ENCODE results near the gene LRRC7. TPM values are rescaled to one million over a fixed set of nuclear protein-coding genes. Genes with fewer than 3 reads are reported as not detected.

The LRRC7 gene
- total RNA-seq, 1 experiment from 2014 or later = not detected

- no peak for DNase-seq (ENCODE audit: low spot score)
- H3K36me3 ChIP-seq (ENCODE audit: insufficient read depth, low read length, poor library complexity, severe bottlenecking) = no peaks in the 10 kb centered on the region
- ChIA-PET POLR2A (ENCODE audit: low non-redundant PET) (no interaction called here), CTCF (no interaction called here)
- H3K27ac ChIP-seq (ENCODE audit: low read depth, low read length, poor library complexity, severe bottlenecking) = no peak overlapping the region
- H3K9me3 ChIP-seq (ENCODE audit: low read depth, low read length, poor library complexity, severe bottlenecking) = no peaks in the 10 kb centered on the region
- no peaks in the 10 kb centered on the region for H3K27me3 ChIP-seq (replicated peaks; ENCODE audit: insufficient read depth, low read depth, low read length, poor library complexity)
- H3K4me1 ChIP-seq (ENCODE audit: insufficient read depth, low read length, poor library complexity, severe bottlenecking) = no peaks in the 10 kb centered on the region
- intact Hi-C loops (cut with micrococcal nuclease; ENCODE audit: unreplicated experiment) = no loop called here
- TF ChIP-seq CTCF (conservative IDR thresholded peaks at IDR 0.05; ENCODE audit: low read depth, low read length) = no peak
- TF ChIP-seq EZH2 (IDR thresholded peaks at IDR 0.05; ENCODE audit: borderline replicate concordance, low read depth, low read length, poor library complexity, severe bottlenecking) = no peak
- no peak overlapping the region for H3K4me3 ChIP-seq (ENCODE audit: low read depth, low read length, poor library complexity, severe bottlenecking)
- BruUV-seq (replicated peaks) = no TSS peak
Measured at GRCh38 chr1:69787151-69787550, 219.4 kb downstream of the LRRC7 start.

- ChIA-PET CTCF (no interaction called here), POLR2A (ENCODE audit: low non-redundant PET) (no interaction called here)
- no peaks in the 10 kb centered on the region for H3K4me1 ChIP-seq (ENCODE audit: insufficient read depth, low read length, poor library complexity, severe bottlenecking)
- no peaks in the 10 kb centered on the region for H3K9me3 ChIP-seq (ENCODE audit: low read depth, low read length, poor library complexity, severe bottlenecking)
- intact Hi-C loops (cut with micrococcal nuclease; ENCODE audit: unreplicated experiment) = no loop called here
- TF ChIP-seq CTCF (conservative IDR thresholded peaks at IDR 0.05; ENCODE audit: low read depth, low read length) (no peak), EZH2 (IDR thresholded peaks at IDR 0.05; ENCODE audit: borderline replicate concordance, low read depth, low read length, poor library complexity, severe bottlenecking) (no peak)
- no peaks in the 10 kb centered on the region for H3K36me3 ChIP-seq (ENCODE audit: insufficient read depth, low read length, poor library complexity, severe bottlenecking)
- no peak overlapping the region for H3K27ac ChIP-seq (ENCODE audit: low read depth, low read length, poor library complexity, severe bottlenecking)
- DNase-seq (ENCODE audit: low spot score) = no peak
- no TSS peak for BruUV-seq (replicated peaks)
- no peaks in the 10 kb centered on the region for H3K27me3 ChIP-seq (replicated peaks; ENCODE audit: insufficient read depth, low read depth, low read length, poor library complexity)
- no peak overlapping the region for H3K4me3 ChIP-seq (ENCODE audit: low read depth, low read length, poor library complexity, severe bottlenecking)
Measured at GRCh38 chr1:69791311-69791710, 223.6 kb downstream of the LRRC7 start.

- no peaks in the 10 kb centered on the region for H3K27me3 ChIP-seq (replicated peaks; ENCODE audit: insufficient read depth, low read depth, low read length, poor library complexity)
- ChIA-PET CTCF (no interaction called here), POLR2A (ENCODE audit: low non-redundant PET) (no interaction called here)
- intact Hi-C loops (cut with micrococcal nuclease; ENCODE audit: unreplicated experiment) = no loop called here
- no peaks in the 10 kb centered on the region for H3K4me1 ChIP-seq (ENCODE audit: insufficient read depth, low read length, poor library complexity, severe bottlenecking)
- H3K27ac ChIP-seq (ENCODE audit: low read depth, low read length, poor library complexity, severe bottlenecking) = no peak overlapping the region
- BruUV-seq (replicated peaks) = no TSS peak
- no peak for TF ChIP-seq CTCF (conservative IDR thresholded peaks at IDR 0.05; ENCODE audit: low read depth, low read length)
- TF ChIP-seq EZH2 (IDR thresholded peaks at IDR 0.05; ENCODE audit: borderline replicate concordance, low read depth, low read length, poor library complexity, severe bottlenecking) = no peak
- H3K36me3 ChIP-seq (ENCODE audit: insufficient read depth, low read length, poor library complexity, severe bottlenecking) = no peaks in the 10 kb centered on the region
- DNase-seq (ENCODE audit: low spot score) = no peak
- H3K9me3 ChIP-seq (ENCODE audit: low read depth, low read length, poor library complexity, severe bottlenecking) = no peaks in the 10 kb centered on the region
- H3K4me3 ChIP-seq (ENCODE audit: low read depth, low read length, poor library complexity, severe bottlenecking) = no peak overlapping the region
Measured at GRCh38 chr1:69794831-69795230, 227.1 kb downstream of the LRRC7 start.
